HL-60 (cell line): ENCODE results near the gene PBOV1.

ENCODE experiments used
- DNase-seq, 2 experiments: peaks; one replicate each; pipeline ENCODE4 v3.0.0-alpha.2; 2010 to 2020; ENCODE audit warnings: low read depth in 1 of 2, low spot score in 1 of 2
- H3K27ac ChIP-seq: fragments of 250-450 bp; sonication (Bioruptor Pico); replicated peaks from 2 replicates; pipeline ENCODE4 v1.5.1; 2020; ENCODE audit warnings: mild to moderate bottlenecking, moderate library complexity
- H3K27me3 ChIP-seq: fragments of 250-450 bp; sonication (Bioruptor Pico); 2 replicates; pipeline ENCODE4 v1.5.1; 2021; ENCODE audit warnings: mild to moderate bottlenecking, moderate library complexity; ENCODE audit not compliant: insufficient read depth, poor library complexity, severe bottlenecking
- H3K4me3 ChIP-seq: replicated peaks from 2 replicates; pipeline ENCODE4 v1.5.1; 2011; ENCODE audit warnings: mild to moderate bottlenecking, control low read depth, low read length; ENCODE audit not compliant: insufficient read depth
- GABPA ChIP-seq: IDR thresholded peaks from 2 replicates; pipeline ENCODE4 v1.6.1; 2012; ENCODE audit warnings: low read depth
- POLR2AphosphoS5 ChIP-seq: IDR thresholded peaks from 2 replicates; pipeline ENCODE4 v1.6.1; 2012; ENCODE audit warnings: low read depth
- SPI1 ChIP-seq: IDR thresholded peaks from 2 replicates; pipeline ENCODE4 v1.6.1; 2012; ENCODE audit warnings: low read depth, mild to moderate bottlenecking, borderline replicate concordance
- TF ChIP-seq, protein P1 (sequence below): IDR thresholded peaks from 2 replicates; pipeline ENCODE4 v1.6.1; 2012; ENCODE audit warnings: low read depth; ENCODE audit not compliant: insufficient replicate concordance
- TF ChIP-seq, protein P2 (sequence below): IDR thresholded peaks from one replicate; pipeline ENCODE4 v1.5.1; 2011; ENCODE audit warnings: low read length, control low read depth, inconsistent platforms; ENCODE audit not compliant: insufficient read depth

PBOV1 gene

DNA sequence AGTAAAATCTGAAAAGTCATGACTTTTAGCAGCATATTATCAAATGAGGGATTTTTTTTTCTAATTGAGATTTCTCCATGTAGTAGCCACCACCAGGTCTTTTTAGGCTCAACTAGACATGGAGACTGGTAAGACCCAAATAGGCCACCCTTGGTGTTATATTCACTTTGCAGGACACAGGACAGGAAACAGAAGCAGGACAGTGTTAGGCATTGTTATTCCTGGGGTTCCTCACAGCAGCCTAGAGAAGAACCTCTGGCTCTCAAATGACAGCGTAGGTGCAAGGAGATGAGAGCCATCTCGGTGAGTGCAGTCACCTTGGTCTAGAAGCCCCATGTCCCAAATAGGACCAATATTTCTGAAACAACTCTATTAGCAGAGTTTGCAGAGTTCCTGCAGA, 19.2 kb upstream of the PBOV1 start:
- no peak for TF ChIP-seq SPI1
- TF ChIP-seq, protein P1, sequence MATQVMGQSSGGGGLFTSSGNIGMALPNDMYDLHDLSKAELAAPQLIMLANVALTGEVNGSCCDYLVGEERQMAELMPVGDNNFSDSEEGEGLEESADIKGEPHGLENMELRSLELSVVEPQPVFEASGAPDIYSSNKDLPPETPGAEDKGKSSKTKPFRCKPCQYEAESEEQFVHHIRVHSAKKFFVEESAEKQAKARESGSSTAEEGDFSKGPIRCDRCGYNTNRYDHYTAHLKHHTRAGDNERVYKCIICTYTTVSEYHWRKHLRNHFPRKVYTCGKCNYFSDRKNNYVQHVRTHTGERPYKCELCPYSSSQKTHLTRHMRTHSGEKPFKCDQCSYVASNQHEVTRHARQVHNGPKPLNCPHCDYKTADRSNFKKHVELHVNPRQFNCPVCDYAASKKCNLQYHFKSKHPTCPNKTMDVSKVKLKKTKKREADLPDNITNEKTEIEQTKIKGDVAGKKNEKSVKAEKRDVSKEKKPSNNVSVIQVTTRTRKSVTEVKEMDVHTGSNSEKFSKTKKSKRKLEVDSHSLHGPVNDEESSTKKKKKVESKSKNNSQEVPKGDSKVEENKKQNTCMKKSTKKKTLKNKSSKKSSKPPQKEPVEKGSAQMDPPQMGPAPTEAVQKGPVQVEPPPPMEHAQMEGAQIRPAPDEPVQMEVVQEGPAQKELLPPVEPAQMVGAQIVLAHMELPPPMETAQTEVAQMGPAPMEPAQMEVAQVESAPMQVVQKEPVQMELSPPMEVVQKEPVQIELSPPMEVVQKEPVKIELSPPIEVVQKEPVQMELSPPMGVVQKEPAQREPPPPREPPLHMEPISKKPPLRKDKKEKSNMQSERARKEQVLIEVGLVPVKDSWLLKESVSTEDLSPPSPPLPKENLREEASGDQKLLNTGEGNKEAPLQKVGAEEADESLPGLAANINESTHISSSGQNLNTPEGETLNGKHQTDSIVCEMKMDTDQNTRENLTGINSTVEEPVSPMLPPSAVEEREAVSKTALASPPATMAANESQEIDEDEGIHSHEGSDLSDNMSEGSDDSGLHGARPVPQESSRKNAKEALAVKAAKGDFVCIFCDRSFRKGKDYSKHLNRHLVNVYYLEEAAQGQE = no peak
- Histone ChIP-seq H3K4me3 (no peak overlapping the region), H3K27me3 (no peaks in the 10 kb centered on the region), H3K27ac (no peak overlapping the region)
- no peak for DNase-seq

DNA sequence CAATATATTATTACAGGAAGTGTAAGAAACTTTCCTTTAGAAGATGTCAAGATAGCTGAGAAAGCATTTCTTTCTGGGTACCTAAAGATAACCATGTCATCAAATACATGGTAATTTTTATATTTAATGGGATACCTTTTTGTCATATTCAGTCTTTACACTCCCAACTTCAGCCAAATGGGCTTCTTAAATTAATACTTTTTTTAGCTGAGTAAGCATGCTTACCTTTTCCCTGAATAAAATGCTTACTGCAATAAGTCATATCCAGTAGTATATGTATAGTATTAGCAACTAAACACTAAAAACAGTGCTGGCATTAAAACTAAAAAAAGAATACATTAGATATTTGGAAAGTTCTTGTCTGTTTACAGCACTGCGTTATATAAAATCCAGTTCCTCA, 17.4 kb upstream of the PBOV1 start:
- TF ChIP-seq, protein P2, sequence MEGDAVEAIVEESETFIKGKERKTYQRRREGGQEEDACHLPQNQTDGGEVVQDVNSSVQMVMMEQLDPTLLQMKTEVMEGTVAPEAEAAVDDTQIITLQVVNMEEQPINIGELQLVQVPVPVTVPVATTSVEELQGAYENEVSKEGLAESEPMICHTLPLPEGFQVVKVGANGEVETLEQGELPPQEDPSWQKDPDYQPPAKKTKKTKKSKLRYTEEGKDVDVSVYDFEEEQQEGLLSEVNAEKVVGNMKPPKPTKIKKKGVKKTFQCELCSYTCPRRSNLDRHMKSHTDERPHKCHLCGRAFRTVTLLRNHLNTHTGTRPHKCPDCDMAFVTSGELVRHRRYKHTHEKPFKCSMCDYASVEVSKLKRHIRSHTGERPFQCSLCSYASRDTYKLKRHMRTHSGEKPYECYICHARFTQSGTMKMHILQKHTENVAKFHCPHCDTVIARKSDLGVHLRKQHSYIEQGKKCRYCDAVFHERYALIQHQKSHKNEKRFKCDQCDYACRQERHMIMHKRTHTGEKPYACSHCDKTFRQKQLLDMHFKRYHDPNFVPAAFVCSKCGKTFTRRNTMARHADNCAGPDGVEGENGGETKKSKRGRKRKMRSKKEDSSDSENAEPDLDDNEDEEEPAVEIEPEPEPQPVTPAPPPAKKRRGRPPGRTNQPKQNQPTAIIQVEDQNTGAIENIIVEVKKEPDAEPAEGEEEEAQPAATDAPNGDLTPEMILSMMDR = no peak
- TF ChIP-seq SPI1 (no peak), GABPA (no peak), POLR2AphosphoS5 (no peak)
- TF ChIP-seq, protein P1 = no peak
- H3K27ac ChIP-seq = no peak overlapping the region
- no peaks in the 10 kb centered on the region for H3K27me3 ChIP-seq
- DNase-seq = no peak
- H3K4me3 ChIP-seq = no peak overlapping the region

DNA sequence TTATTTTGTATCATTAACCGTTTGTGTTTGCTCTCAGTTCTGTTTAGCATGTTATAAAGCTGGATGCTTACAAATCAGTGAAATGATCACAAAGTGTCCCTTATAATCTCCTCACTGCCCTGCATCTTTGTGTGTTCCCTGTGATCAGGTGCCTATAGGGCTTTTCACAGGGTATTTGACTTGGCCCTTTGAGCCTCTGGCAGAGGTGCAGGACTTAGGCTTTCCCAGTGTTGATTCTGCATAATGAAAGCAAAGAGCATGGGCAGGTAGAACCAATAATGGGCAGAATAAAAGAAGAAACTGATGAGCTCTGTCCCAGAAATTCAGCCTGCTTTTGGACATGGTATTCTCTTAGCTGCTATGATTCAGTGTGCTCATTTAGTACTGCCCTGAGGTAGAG, 16.9 kb upstream of the PBOV1 start:
- Histone ChIP-seq H3K4me3 (no peak overlapping the region), H3K27ac (no peak overlapping the region), H3K27me3 (no peaks in the 10 kb centered on the region)
- DNase-seq = no peak
- TF ChIP-seq, protein P1 = no peak
- TF ChIP-seq SPI1 (no peak), GABPA (no peak), POLR2AphosphoS5 (no peak)
- TF ChIP-seq, protein P2 = no peak

DNA sequence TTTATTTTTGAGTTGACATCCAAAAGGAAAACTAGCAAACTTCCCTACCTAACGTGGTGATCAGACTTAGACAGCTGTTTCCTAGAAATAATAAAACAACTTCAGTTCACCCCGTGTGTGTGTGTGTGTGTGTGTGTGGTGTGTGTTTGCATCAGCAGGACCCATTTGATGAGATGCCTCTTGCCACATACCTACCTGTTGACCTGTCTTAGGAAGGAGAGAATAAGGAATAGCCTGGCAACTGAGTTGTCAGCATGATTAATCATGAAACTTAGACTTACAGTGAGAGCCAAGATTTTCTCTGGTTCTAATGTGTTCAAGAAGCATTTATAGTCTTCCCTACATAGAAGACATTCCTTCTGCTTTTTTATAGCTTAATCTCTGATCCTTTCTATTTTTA, 16.1 kb upstream of the PBOV1 start:
- Histone ChIP-seq H3K27ac (no peak overlapping the region), H3K27me3 (no peaks in the 10 kb centered on the region), H3K4me3 (no peak overlapping the region)
- TF ChIP-seq, protein P1 = no peak
- TF ChIP-seq GABPA (no peak), SPI1 (no peak), POLR2AphosphoS5 (no peak)
- TF ChIP-seq, protein P2 = no peak
- DNase-seq = no peak
